GM18517 (cell line): Measurements from ENCODE around the gene SLIT2.

ENCODE experiments used
- ATAC-seq: cut with Tn5 transposase; IDR thresholded peaks from one replicate; pipeline ENCODE4 v1.9.1; 2021; ENCODE audit warnings: mild to moderate bottlenecking, moderate library complexity; ENCODE audit not compliant: unreplicated experiment

SLIT2 gene

GRCh38 chr4:20251796-20252655, at the start of gene SLIT2:
TSS of gene SLIT2 (plus strand) at chr4:20251905. CDS start at chr4:20253816, 1,911 bp downstream.
- peak; percentile 69 for ATAC-seq

GRCh38 chr4:20203508-20203907, 48.2 kb upstream of the SLIT2 start:
- ATAC-seq, result no peak

GRCh38 chr4:20217521-20217920, 34.2 kb upstream of the SLIT2 start:
- ATAC-seq, result no peak

GRCh38 chr4:20217951-20218350, 33.8 kb upstream of the SLIT2 start:
- no peak for ATAC-seq

- no peak for ATAC-seq
Observed at GRCh38 chr4:20219521-20219920, 32.2 kb upstream of the SLIT2 start.

- ATAC-seq, result no peak
Observed at GRCh38 chr4:20237894-20238537, 13.7 kb upstream of the SLIT2 start.

GRCh38 chr4:20248155-20248558, 3.5 kb upstream of the SLIT2 start:
- ATAC-seq, result no peak

- ATAC-seq, result no peak
Observed at GRCh38 chr4:20249333-20249732, 2.4 kb upstream of the SLIT2 start.

GRCh38 chr4:20251031-20251795, 492 bp upstream of the SLIT2 start:
- peak; percentile 22 for ATAC-seq

GRCh38 chr4:20252656-20253282, 1.1 kb downstream of the SLIT2 start:
- ATAC-seq, result no peak

- ATAC-seq, result no peak
Observed at GRCh38 chr4:20253283-20253734, 1.6 kb downstream of the SLIT2 start.

GRCh38 chr4:20253735-20254409, 2.2 kb downstream of the SLIT2 start:
- ATAC-seq, result no peak

- ATAC-seq, result no peak
Observed at GRCh38 chr4:20254511-20255250, 3.0 kb downstream of the SLIT2 start.

- ATAC-seq, result no peak
Observed at GRCh38 chr4:20255251-20255586, 3.5 kb downstream of the SLIT2 start.

GRCh38 chr4:20255823-20256222, 4.1 kb downstream of the SLIT2 start:
- ATAC-seq, result no peak

- ATAC-seq, result no peak
Observed at GRCh38 chr4:20256381-20256881, 4.7 kb downstream of the SLIT2 start.

GRCh38 chr4:20259707-20260106, 8.0 kb downstream of the SLIT2 start:
- ATAC-seq, result no peak

- ATAC-seq, result no peak
Observed at GRCh38 chr4:20260821-20261220, 9.1 kb downstream of the SLIT2 start.

- ATAC-seq, result no peak
Observed at GRCh38 chr4:20262221-20262620, 10.5 kb downstream of the SLIT2 start.

GRCh38 chr4:20264688-20265087, 13.0 kb downstream of the SLIT2 start:
- no peak for ATAC-seq
